Measurements from ENCODE around the gene RTKN. TPM values are rescaled to one million over a fixed set of nuclear protein-coding genes. Genes with fewer than 3 reads are reported as not detected.

Gene RTKN
- total RNA-seq, 4 donors from 2014 or later, result 46.2 to 99.9 (median 75.7) TPM

- TF ChIP-seq, protein P1, sequence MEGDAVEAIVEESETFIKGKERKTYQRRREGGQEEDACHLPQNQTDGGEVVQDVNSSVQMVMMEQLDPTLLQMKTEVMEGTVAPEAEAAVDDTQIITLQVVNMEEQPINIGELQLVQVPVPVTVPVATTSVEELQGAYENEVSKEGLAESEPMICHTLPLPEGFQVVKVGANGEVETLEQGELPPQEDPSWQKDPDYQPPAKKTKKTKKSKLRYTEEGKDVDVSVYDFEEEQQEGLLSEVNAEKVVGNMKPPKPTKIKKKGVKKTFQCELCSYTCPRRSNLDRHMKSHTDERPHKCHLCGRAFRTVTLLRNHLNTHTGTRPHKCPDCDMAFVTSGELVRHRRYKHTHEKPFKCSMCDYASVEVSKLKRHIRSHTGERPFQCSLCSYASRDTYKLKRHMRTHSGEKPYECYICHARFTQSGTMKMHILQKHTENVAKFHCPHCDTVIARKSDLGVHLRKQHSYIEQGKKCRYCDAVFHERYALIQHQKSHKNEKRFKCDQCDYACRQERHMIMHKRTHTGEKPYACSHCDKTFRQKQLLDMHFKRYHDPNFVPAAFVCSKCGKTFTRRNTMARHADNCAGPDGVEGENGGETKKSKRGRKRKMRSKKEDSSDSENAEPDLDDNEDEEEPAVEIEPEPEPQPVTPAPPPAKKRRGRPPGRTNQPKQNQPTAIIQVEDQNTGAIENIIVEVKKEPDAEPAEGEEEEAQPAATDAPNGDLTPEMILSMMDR (IDR thresholded peaks at IDR 0.05), result no peak
- TF ChIP-seq POLR2A (IDR thresholded peaks at IDR 0.05), result no peak
- Histone ChIP-seq H3K27ac (no peak overlapping the region), H3K4me1 (peaks cover 0 to 25% (median 12%) of the 10 kb centered on the region in 4 donors), H3K9me3 (no peaks in the 10 kb centered on the region), H3K4me3 (no peak overlapping the region), H3K36me3 (no peaks in the 10 kb centered on the region), H3K27me3 (no peaks in the 10 kb centered on the region)
- no peak for DNase-seq
Observed at GRCh38 chr2:74418312-74418711, 23.4 kb downstream of the RTKN start.

DNA sequence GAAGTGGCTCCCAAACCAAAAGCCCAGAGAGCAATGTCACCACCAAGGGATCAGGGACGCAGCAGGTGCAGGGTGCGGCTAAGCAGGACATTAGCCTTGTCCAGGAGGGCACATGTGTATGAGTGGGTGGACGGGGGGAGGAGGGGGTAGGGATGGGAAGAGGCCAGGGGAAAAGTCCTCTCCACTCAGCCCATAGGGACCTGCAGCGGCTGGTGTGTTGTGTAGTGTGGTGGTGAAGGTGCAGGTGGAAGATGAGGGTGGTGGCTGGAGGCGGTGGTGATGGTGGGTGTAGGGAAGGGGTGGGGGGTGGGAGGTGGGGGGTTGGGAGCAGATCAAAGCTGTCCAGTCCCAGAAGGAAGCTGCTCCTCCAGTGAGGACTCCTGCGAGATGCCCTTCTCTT is 24.0 kb downstream of the RTKN start:
- TF ChIP-seq, protein P1 (IDR thresholded peaks at IDR 0.05), result no peak
- TF ChIP-seq POLR2A (IDR thresholded peaks at IDR 0.05), result no peak
- Histone ChIP-seq H3K36me3 (no peaks in the 10 kb centered on the region), H3K9me3 (no peaks in the 10 kb centered on the region), H3K27me3 (no peaks in the 10 kb centered on the region), H3K4me3 (no peak overlapping the region), H3K4me1 (peaks cover 0 to 25% (median 12%) of the 10 kb centered on the region in 4 donors), H3K27ac (no peak overlapping the region)
- DNase-seq, result no peak

GRCh38 chr2:74417197-74417596 is 24.5 kb downstream of the RTKN start:
- Histone ChIP-seq H3K4me3 (no peak overlapping the region), H3K4me1 (peaks cover 0 to 23% (median 12%) of the 10 kb centered on the region in 4 donors), H3K9me3 (no peaks in the 10 kb centered on the region), H3K27ac (no peak overlapping the region), H3K27me3 (no peaks in the 10 kb centered on the region), H3K36me3 (no peaks in the 10 kb centered on the region)
- TF ChIP-seq POLR2A (IDR thresholded peaks at IDR 0.05), result no peak
- TF ChIP-seq, protein P1 (IDR thresholded peaks at IDR 0.05), result no peak
- no peak for DNase-seq

- H3K27ac ChIP-seq, result no peak overlapping the region
- no peak overlapping the region for H3K4me3 ChIP-seq
- H3K4me1 ChIP-seq, result peaks cover 0 to 21% (median 12%) of the 10 kb centered on the region in 4 donors
- H3K9me3 ChIP-seq, result no peaks in the 10 kb centered on the region
- H3K27me3 ChIP-seq, result no peaks in the 10 kb centered on the region
- DNase-seq, result no peak
- no peak for TF ChIP-seq POLR2A (IDR thresholded peaks at IDR 0.05)
- TF ChIP-seq, protein P1 (IDR thresholded peaks at IDR 0.05), result no peak
- H3K36me3 ChIP-seq, result no peaks in the 10 kb centered on the region
Observed at GRCh38 chr2:74416778-74417177, 25.0 kb downstream of the RTKN start.

DNA sequence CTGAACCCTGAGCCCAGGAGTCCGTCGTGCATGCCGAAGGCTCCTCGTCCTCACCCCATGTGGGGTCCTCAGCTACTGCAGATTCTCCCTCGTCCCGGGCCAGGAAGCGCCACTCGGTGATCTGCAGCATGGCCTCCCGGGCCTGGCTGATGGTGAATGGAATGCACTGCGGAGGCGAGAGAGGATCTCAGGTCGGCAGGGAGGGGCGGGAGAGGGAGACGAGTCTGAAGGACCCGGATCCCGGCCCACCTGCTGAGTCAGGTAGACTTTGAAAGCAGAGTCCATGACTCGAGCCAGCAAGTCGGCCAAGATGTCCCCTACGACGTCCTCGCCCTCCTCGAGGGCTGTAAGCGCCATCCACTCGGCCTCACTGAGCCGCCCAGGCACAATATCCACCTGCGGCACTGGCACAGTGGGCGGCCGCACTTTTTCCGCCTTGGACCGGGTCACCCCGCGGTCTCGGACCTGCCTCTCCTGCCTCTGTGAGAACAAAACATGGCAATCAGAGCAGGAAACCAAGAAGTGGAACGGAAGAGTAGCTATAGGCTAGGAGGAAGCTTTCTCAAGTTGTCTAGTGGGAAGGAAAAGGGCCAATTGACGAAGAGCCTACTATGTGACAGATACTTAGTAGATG is 25.9 kb downstream of the RTKN start:
- peaks cover 0 to 21% (median 12%) of the 10 kb centered on the region in 4 donors for H3K4me1 ChIP-seq
- no peak for DNase-seq
- no peaks in the 10 kb centered on the region for H3K27me3 ChIP-seq
- TF ChIP-seq, protein P1 (IDR thresholded peaks at IDR 0.05), result no peak
- no peak for TF ChIP-seq POLR2A (IDR thresholded peaks at IDR 0.05)
- peak overlapping the region; percentile 42 to 65 (median 49) for H3K4me3 ChIP-seq
- peak overlapping the region in 1 of 4 donors; percentile 25 for H3K27ac ChIP-seq
- no peaks in the 10 kb centered on the region for H3K9me3 ChIP-seq
- no peaks in the 10 kb centered on the region for H3K36me3 ChIP-seq

Data from Peyer's patch (tissue), 4 donors.